ENCODE data around the gene XCL1.

GRCh38 chr1:168608796-168609715 lies 32.7 kb downstream of the XCL1 start:
- TF ChIP-seq, protein P1, sequence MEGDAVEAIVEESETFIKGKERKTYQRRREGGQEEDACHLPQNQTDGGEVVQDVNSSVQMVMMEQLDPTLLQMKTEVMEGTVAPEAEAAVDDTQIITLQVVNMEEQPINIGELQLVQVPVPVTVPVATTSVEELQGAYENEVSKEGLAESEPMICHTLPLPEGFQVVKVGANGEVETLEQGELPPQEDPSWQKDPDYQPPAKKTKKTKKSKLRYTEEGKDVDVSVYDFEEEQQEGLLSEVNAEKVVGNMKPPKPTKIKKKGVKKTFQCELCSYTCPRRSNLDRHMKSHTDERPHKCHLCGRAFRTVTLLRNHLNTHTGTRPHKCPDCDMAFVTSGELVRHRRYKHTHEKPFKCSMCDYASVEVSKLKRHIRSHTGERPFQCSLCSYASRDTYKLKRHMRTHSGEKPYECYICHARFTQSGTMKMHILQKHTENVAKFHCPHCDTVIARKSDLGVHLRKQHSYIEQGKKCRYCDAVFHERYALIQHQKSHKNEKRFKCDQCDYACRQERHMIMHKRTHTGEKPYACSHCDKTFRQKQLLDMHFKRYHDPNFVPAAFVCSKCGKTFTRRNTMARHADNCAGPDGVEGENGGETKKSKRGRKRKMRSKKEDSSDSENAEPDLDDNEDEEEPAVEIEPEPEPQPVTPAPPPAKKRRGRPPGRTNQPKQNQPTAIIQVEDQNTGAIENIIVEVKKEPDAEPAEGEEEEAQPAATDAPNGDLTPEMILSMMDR (conservative IDR thresholded peaks at IDR 0.05) = no peak
- TF ChIP-seq EZH2 (IDR thresholded peaks at IDR 0.05; ENCODE audit: low read depth) = no peak

All from PC-9 (cell line).